ENCODE results near the gene CDKN1C.

CDKN1C gene

GRCh38 chr11:2853997-2854560 lies 31.5 kb downstream of the CDKN1C start:
- TF ChIP-seq SIN3A (IDR thresholded peaks at IDR 0.05; ENCODE audit: borderline replicate concordance, insufficient read depth, low read length), result no peak
- TF ChIP-seq REST (IDR thresholded peaks at IDR 0.05; ENCODE audit: insufficient read depth in 1 of 2, low read depth in 2 of 2, low read length in 2 of 2), result no peak
- no peak for TF ChIP-seq FOXP2 (optimal IDR thresholded peaks at IDR 0.05; ENCODE audit: borderline replicate concordance, extremely low read depth, extremely low read length, insufficient read depth)

DNA sequence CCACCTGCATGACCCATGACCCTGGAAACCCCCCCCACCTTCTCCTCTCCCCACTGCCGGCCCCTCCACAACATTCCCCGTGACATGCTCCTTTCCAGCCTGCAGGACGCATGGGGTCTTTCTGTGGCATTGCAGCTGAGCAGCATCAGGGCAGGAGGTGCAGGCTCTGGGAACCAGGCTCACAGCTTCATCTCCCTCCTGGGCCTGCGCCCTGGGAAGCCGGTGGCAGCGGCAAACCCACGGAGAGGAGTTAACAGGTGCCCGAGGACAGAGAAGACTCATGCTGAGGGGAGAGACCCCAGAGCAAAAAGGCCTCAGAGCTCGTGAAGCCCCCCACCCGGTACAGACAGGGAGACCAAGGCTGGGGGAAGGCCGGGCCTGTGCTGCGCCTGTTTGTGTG lies 32.2 kb downstream of the CDKN1C start:
- TF ChIP-seq POLR2AphosphoS5 (IDR thresholded peaks at IDR 0.05; ENCODE audit: low read depth, low read length) (no peak), TAF1 (IDR thresholded peaks at IDR 0.05; ENCODE audit: borderline replicate concordance, insufficient read depth, low read length) (no peak), FOXP2 (optimal IDR thresholded peaks at IDR 0.05; ENCODE audit: borderline replicate concordance, extremely low read depth, extremely low read length, insufficient read depth) (no peak)

DNA sequence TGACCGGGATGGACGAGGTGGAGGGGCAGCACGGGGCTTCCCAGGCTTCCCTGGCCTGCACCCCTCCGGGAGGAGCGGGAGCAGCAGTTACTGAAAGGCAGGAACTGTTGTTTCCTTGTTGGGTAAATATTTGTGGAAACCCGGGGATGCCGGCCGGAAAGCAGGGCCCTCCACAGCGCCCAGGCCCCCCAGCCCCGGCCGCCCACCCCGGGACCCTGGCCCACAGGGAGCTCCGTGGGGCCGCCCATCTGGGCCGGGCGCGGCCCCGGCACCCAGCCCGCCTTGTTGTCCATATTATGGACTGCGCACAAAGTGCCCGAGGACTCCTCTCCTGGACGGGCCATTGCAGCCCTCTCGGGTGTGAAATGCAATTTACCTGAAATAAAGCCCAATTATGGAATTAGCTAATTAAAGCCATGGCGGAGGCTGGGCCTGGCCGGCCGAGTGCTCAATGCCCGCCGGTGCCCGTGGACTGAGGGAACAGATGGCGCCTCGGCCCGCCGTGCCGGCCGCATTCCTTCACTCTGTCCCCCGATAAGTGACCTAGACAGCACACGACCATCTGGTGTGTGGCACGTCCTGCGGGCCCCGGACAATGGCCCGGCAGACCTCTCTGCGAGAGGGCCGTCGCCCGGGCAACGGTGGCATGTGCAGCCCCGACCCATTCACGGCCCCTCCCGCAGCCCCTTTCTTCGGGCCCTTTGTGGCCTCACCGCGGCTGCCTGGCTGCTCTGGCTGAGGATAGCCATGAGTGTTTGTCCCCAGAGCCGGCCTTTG lies 35.4 kb downstream of the CDKN1C start:
- TF ChIP-seq REST (IDR thresholded peaks at IDR 0.05; ENCODE audit: insufficient read depth in 1 of 2, low read depth in 2 of 2, low read length in 2 of 2), result no peak
- TF ChIP-seq FOXP2 (optimal IDR thresholded peaks at IDR 0.05; ENCODE audit: borderline replicate concordance, extremely low read depth, extremely low read length, insufficient read depth), result no peak
- no peak for TF ChIP-seq SIN3A (IDR thresholded peaks at IDR 0.05; ENCODE audit: borderline replicate concordance, insufficient read depth, low read length)
- no peak for TF ChIP-seq POLR2AphosphoS5 (IDR thresholded peaks at IDR 0.05; ENCODE audit: low read depth, low read length)
- no peak for TF ChIP-seq TAF1 (IDR thresholded peaks at IDR 0.05; ENCODE audit: borderline replicate concordance, insufficient read depth, low read length)

GRCh38 chr11:2848497-2848896 lies 37.1 kb downstream of the CDKN1C start:
- no peak for TF ChIP-seq SIN3A (IDR thresholded peaks at IDR 0.05; ENCODE audit: borderline replicate concordance, insufficient read depth, low read length)
- no peak for TF ChIP-seq TAF1 (IDR thresholded peaks at IDR 0.05; ENCODE audit: borderline replicate concordance, insufficient read depth, low read length)
- no peak for TF ChIP-seq FOXP2 (optimal IDR thresholded peaks at IDR 0.05; ENCODE audit: borderline replicate concordance, extremely low read depth, extremely low read length, insufficient read depth)
- TF ChIP-seq POLR2AphosphoS5 (IDR thresholded peaks at IDR 0.05; ENCODE audit: low read depth, low read length), result no peak
- no peak for TF ChIP-seq REST (IDR thresholded peaks at IDR 0.05; ENCODE audit: insufficient read depth in 1 of 2, low read depth in 2 of 2, low read length in 2 of 2)

DNA sequence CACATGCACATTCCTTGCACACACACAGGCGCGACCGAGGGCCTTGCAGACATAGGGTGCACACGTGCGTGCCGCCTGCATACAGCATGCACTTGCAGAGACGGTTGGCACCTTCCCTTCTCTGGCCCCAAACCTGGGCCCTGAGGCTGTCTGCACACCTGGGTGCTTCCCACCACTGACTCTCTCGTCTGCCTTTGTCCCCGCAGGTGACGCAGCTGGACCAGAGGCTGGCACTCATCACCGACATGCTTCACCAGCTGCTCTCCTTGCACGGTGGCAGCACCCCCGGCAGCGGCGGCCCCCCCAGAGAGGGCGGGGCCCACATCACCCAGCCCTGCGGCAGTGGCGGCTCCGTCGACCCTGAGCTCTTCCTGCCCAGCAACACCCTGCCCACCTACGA lies 38.0 kb downstream of the CDKN1C start:
- TF ChIP-seq SIN3A (IDR thresholded peaks at IDR 0.05; ENCODE audit: borderline replicate concordance, insufficient read depth, low read length) (no peak), REST (IDR thresholded peaks at IDR 0.05; ENCODE audit: insufficient read depth in 1 of 2, low read depth in 2 of 2, low read length in 2 of 2) (no peak), TAF1 (IDR thresholded peaks at IDR 0.05; ENCODE audit: borderline replicate concordance, insufficient read depth, low read length) (no peak), POLR2AphosphoS5 (IDR thresholded peaks at IDR 0.05; ENCODE audit: low read depth, low read length) (no peak), FOXP2 (optimal IDR thresholded peaks at IDR 0.05; ENCODE audit: borderline replicate concordance, extremely low read depth, extremely low read length, insufficient read depth) (no peak)
